NT2/D1 (cell line): ENCODE results near the gene CDK5R1.

Source experiments
- DNase-seq: peaks from one replicate; pipeline ENCODE4 v3.0.0-alpha.2; 2011; ENCODE audit warnings: low read depth, low spot score
- H3K27me3 ChIP-seq: 2 replicates; pipeline ENCODE4 v1.6.0; 2011; ENCODE audit warnings: mild to moderate bottlenecking; ENCODE audit not compliant: insufficient read length, insufficient read depth
- H3K36me3 ChIP-seq: 2 replicates; pipeline ENCODE4 v1.6.1; 2011; ENCODE audit warnings: mild to moderate bottlenecking, low read length, mixed read lengths; ENCODE audit not compliant: insufficient read depth, insufficient read length
- H3K4me1 ChIP-seq: 2 replicates; pipeline ENCODE4 v1.5.1; 2011; ENCODE audit not compliant: insufficient read depth, insufficient read length
- H3K4me3 ChIP-seq: 2 replicates; pipeline ENCODE4 v1.5.1; 2011; ENCODE audit warnings: low read depth; ENCODE audit not compliant: insufficient read length
- H3K9ac ChIP-seq: 2 replicates; pipeline ENCODE4 v1.6.0; 2011; ENCODE audit warnings: low read depth; ENCODE audit not compliant: insufficient read length
- H3K9me3 ChIP-seq: 2 replicates; pipeline ENCODE4 v1.5.1; 2011; ENCODE audit warnings: mild to moderate bottlenecking, low read length; ENCODE audit not compliant: insufficient read depth
- SUZ12 ChIP-seq: IDR thresholded peaks from 2 replicates; pipeline ENCODE4 v1.6.1; 2011; ENCODE audit not compliant: insufficient read length, insufficient read depth; ENCODE audit errors: extremely low read depth
- YY1 ChIP-seq: IDR thresholded peaks from 2 replicates; pipeline ENCODE4 v1.6.1; 2011; ENCODE audit not compliant: insufficient read length, insufficient read depth
- ZNF274 ChIP-seq: IDR thresholded peaks from 2 replicates; pipeline ENCODE4 v1.6.1; 2011; ENCODE audit warnings: mild to moderate bottlenecking, low read depth, low read length

CDK5R1 gene

DNA sequence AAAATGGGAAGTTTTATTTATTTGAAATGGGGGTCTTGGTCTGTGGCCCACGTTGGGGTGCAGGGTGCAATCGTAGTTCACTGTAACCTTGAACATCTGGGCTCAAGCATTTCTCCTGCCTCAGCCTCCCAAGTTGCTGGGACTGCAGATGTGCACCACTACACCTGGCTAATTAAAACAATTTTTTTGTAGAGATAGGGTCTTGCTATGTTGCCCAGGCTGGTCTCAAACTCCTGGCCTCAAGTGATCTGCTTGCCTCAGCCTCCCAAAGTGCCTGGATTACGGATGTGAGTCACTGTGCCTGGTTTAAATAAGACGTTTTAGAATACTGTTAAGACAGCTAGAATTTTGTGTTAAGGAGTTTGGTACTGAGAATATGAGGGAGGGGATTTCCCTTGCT, 26.7 kb upstream of the CDK5R1 start:
- H3K4me3 ChIP-seq: no peak overlapping the region
- H3K9ac ChIP-seq: no peak overlapping the region
- TF ChIP-seq SUZ12: no peak
- TF ChIP-seq YY1: no peak
- no peak for TF ChIP-seq ZNF274
- H3K4me1 ChIP-seq: no peaks in the 10 kb centered on the region
- peaks cover 71% of the 10 kb centered on the region for H3K36me3 ChIP-seq
- H3K27me3 ChIP-seq: no peaks in the 10 kb centered on the region
- DNase-seq: no peak
- no peaks in the 10 kb centered on the region for H3K9me3 ChIP-seq

DNA sequence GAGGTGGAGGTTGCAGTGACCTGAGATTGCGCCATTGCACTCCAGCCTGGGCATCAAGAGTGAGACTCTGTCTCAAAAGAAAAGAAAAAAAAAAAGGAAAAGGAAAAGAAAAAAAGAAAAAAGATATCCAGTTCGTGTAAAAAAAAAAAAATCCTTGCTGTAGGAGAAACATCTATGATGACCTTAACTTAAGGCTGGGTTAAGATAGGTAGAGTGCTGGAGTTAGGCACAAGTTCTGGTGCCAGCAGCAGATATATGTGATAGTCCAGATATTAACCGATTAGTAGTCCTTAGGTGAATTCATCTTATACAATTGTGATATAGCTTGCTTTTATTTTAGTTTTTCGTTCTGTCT, 25.3 kb upstream of the CDK5R1 start:
- H3K36me3 ChIP-seq: peaks cover 71% of the 10 kb centered on the region

DNA sequence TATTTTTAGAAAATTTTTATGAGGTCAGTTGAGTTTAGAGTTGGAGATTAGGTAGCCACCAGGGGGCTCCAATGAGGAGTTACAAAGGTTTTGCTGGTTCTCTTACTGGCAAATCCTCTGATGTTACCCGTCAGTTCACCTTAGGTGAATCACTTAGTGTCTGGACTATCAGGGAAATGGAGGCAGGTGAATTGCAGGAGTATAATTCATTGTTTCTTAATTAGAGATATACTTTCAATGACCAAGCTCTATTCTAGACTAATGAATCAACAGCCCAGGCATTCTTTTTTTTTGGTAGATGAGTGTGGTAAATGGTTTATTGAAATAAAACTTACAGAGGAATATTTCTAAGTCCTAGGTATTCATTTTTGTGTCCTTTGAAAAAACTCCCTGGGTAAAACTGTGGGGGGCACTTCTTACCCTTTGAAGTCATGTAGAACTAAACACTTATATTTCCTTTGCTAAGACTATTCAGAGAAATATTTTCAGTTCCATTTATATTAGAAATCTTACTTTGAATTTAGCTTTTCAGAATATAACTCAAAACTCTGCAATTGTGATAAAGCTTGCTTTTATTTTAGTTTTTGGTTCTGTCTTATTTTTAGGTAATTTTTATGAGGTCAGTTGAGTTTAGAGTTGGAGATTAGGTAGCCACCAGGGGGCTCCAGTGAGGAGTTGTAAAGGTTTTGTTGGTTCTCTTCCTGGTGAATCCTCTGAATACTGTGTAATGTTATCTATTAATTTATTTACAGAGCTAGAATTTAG, 24.8 kb upstream of the CDK5R1 start:
- H3K9me3 ChIP-seq: no peaks in the 10 kb centered on the region
- H3K9ac ChIP-seq: no peak overlapping the region
- no peak overlapping the region for H3K4me3 ChIP-seq
- peaks cover 72% of the 10 kb centered on the region for H3K36me3 ChIP-seq
- DNase-seq: no peak
- H3K27me3 ChIP-seq: no peaks in the 10 kb centered on the region
- no peak for TF ChIP-seq YY1
- no peak for TF ChIP-seq SUZ12
- no peak for TF ChIP-seq ZNF274
- no peaks in the 10 kb centered on the region for H3K4me1 ChIP-seq

More for the DNA sequence above, 25.3 kb upstream of the CDK5R1 start:
- Histone ChIP-seq H3K4me1 (no peaks in the 10 kb centered on the region), H3K27me3 (no peaks in the 10 kb centered on the region), H3K4me3 (no peak overlapping the region), H3K9me3 (no peaks in the 10 kb centered on the region), H3K9ac (no peak overlapping the region)
- TF ChIP-seq YY1 (no peak), SUZ12 (no peak), ZNF274 (no peak)
- DNase-seq: no peak

DNA sequence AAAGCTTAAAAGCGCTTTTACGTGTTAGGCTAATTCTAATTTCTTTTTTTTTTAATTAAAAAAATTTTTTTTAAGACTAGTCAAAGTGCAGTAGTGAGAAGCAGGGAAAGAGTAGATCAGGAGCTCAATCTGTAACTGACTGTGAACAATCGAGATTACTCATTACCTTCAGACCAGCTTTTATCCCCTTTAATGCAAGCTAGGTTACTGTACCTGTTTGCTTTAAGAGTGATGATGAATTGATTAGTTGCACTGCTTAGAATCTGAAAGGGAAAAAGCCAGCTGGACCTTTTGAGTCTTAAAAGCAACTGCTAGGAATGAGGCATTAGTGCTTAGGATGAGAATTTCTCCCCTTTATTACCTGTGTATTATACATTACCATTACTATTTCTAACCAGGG, 23.5 kb upstream of the CDK5R1 start:
- H3K9me3 ChIP-seq: no peaks in the 10 kb centered on the region
- DNase-seq: no peak
- no peak overlapping the region for H3K4me3 ChIP-seq
- peaks cover 73% of the 10 kb centered on the region for H3K36me3 ChIP-seq
- no peak for TF ChIP-seq ZNF274
- no peak for TF ChIP-seq SUZ12
- TF ChIP-seq YY1: no peak
- no peaks in the 10 kb centered on the region for H3K27me3 ChIP-seq
- no peaks in the 10 kb centered on the region for H3K4me1 ChIP-seq
- no peak overlapping the region for H3K9ac ChIP-seq

DNA sequence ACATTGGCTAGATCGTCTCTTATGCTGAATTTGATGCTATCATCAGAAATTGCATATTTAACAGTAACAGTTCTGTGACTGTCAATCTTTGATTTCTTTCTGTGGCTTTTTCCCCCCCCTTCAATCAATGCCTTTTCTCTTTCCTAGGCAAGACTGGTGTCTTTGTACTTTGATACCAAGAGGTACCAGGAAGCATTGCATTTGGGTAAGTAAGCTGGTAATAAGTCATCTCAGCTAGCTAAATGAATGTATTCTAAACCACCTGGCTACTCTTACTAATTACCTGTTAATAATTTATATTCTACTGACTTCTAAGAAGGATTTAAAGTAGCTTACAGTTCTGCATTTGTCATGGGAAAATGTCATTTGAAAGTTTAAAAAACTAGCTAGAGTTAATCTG, 22.4 kb upstream of the CDK5R1 start:
- Histone ChIP-seq H3K9me3 (no peaks in the 10 kb centered on the region), H3K27me3 (no peaks in the 10 kb centered on the region), H3K36me3 (peaks cover 74% of the 10 kb centered on the region), H3K4me3 (no peak overlapping the region), H3K4me1 (no peaks in the 10 kb centered on the region), H3K9ac (no peak overlapping the region)
- TF ChIP-seq ZNF274 (no peak), SUZ12 (no peak), YY1 (no peak)
- DNase-seq: no peak

DNA sequence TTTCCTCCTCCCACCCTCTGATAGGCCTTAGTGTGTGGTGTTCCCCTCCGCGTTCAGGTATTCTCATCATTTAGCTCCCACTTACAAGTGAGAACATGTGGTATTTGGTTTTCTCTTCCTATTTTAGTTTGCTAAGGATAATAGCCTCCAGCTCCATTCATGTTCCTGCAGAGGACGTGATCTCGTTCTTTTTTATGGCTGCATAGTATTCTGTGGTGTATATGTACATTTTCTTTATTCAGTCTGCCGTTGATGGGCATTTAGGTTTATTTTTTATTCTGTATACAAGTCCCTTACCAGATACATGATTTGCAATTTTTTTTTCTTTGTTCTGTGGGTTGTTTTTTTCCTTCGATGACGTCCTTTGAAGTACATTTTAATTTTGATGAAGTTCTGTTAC, 18.8 kb upstream of the CDK5R1 start:
- no peak for DNase-seq
- no peaks in the 10 kb centered on the region for H3K4me1 ChIP-seq
- no peak overlapping the region for H3K4me3 ChIP-seq
- no peaks in the 10 kb centered on the region for H3K27me3 ChIP-seq
- TF ChIP-seq SUZ12 (no peak), YY1 (no peak), ZNF274 (no peak)
- H3K9ac ChIP-seq: no peak overlapping the region
- no peaks in the 10 kb centered on the region for H3K9me3 ChIP-seq
- H3K36me3 ChIP-seq: peaks cover 77% of the 10 kb centered on the region

DNA sequence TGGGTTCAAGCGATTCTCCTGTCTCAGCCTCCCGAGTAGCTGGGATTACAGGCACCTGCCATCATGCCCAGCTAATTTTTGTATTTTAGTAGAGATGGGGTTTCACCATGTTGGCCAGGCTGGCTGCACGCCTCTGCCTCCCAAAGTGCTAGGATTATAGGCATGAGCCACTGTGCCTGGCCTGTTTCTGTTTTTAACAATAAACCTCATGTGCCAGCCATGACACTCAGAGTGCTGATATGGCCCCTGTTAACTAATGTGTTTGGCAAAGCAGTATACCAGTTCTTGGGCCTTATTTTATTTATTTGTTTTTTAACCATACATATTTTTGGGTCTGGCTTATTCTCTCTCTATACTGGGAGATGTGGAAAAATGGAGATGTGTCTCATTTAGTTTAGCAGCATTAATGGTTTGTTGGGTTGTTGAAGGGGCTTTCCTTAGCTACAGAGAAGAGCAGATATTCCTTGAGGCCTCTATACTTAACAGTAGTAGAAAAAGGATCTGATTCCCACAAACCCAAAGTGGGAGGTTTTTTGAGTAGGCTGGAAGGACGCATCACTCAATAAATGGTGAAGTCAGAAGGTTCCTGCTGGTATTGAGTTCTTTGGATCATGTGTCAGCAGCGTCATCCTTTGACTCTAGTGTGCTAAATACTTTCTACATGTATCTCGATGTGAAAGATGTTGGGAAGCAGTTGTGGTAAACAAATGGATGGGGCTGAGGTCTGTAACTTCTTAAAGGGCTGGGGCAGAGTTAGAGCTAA, 16.2 kb upstream of the CDK5R1 start:
- H3K4me1 ChIP-seq: no peaks in the 10 kb centered on the region
- H3K36me3 ChIP-seq: peaks cover 80% of the 10 kb centered on the region
- H3K9ac ChIP-seq: no peak overlapping the region
- DNase-seq: no peak
- TF ChIP-seq SUZ12 (no peak), ZNF274 (no peak), YY1 (no peak)
- H3K27me3 ChIP-seq: no peaks in the 10 kb centered on the region
- H3K9me3 ChIP-seq: no peaks in the 10 kb centered on the region
- no peak overlapping the region for H3K4me3 ChIP-seq
